OCI-LY3 (cell line): Measurements from ENCODE around the gene PHF3.

Experiments used
- H2AFZ ChIP-seq: fragments of 200-600, 300-600 bp; shearing (Covaris generic); 2 replicates; pipeline ENCODE4 v1.6.0; 2014; ENCODE audit warnings: antibody characterized with exemption, low read depth, low read length
- H3K27ac ChIP-seq: fragments of 200-600, 300-600 bp; sonication (generic); 2 replicates; pipeline ENCODE4 v1.5.1; 2014; ENCODE audit warnings: mild to moderate bottlenecking, low read length, moderate library complexity, mixed read lengths
- H3K27me3 ChIP-seq: fragments of 200-600, 300-600 bp; sonication (generic); 2 replicates; pipeline ENCODE4 v1.6.1; 2014; ENCODE audit warnings: low read depth, low read length, mixed read lengths
- H3K36me3 ChIP-seq: fragments of 200-600, 300-600 bp; sonication (generic); replicated peaks from 2 replicates; pipeline ENCODE3; 2014; ENCODE audit warnings: low read depth, low read length, mixed read lengths
- H3K4me1 ChIP-seq: fragments of 300-600, 200-600 bp; sonication (generic); 2 replicates; pipeline ENCODE4 v1.6.1; 2014; ENCODE audit warnings: low read length, mixed read lengths
- H3K4me2 ChIP-seq: fragments of 200-600, 300-600 bp; sonication (generic); 2 replicates; pipeline ENCODE4 v1.6.1; 2014; ENCODE audit warnings: low read length, mixed read lengths
- H3K4me3 ChIP-seq: fragments of 300-600, 200-600 bp; sonication (generic); 2 replicates; pipeline ENCODE4 v1.5.1; 2014; ENCODE audit warnings: antibody characterized with exemption, mild to moderate bottlenecking, low read length, moderate library complexity
- H3K79me2 ChIP-seq: fragments of 300-600, 200-600 bp; shearing (Covaris generic); 2 replicates; pipeline ENCODE4 v1.6.1; 2014; ENCODE audit warnings: mild to moderate bottlenecking, low read length, mixed read lengths
- H3K9ac ChIP-seq: fragments of 300-600, 200-600 bp; shearing (Covaris generic); 2 replicates; pipeline ENCODE4 v1.6.0; 2014; ENCODE audit warnings: mild to moderate bottlenecking, low read length, moderate library complexity
- H3K9me3 ChIP-seq: fragments of 200-600, 300-600 bp; shearing (Covaris generic); 2 replicates; pipeline ENCODE4 v1.6.1; 2014; ENCODE audit warnings: low read length, mixed read lengths; ENCODE audit not compliant: insufficient read depth
- H4K20me1 ChIP-seq: fragments of 200-600, 300-600 bp; sonication (generic); 2 replicates; pipeline ENCODE4 v1.6.1; 2016; ENCODE audit warnings: low read length, mixed read lengths; ENCODE audit not compliant: insufficient read depth
- EZH2phosphoT487 ChIP-seq: fragments of 200-600 bp; shearing (Covaris generic); IDR thresholded peaks from 2 replicates; pipeline ENCODE4 v1.6.1; 2018; ENCODE audit warnings: antibody characterized with exemption, mixed run types, low read depth
- TF ChIP-seq, protein P1 (sequence below): fragments of 200-600, 300-600 bp; sonication (generic); IDR thresholded peaks from 2 replicates; pipeline ENCODE4 v1.5.1; 2014; ENCODE audit warnings: antibody characterized with exemption, low read length, low read depth

The PHF3 gene

DNA sequence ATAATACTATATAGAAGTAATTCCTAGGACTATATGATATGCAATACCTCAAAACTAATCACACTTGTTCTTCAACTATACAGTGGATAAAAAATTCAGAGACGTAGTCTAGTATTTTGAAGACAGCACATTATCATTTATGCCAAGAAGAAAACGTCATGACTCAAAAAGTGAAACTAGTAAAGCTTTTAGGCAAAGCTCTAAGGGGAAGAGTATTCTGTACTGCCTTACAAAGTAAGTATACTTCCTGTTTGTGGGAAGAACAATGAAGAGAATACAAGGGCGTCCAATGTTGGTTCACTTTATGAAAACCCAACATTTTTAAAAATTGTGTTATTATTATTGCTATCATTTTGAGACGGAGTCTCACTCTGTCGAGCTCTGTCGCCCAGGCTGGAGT, 35.5 kb upstream of the PHF3 start:
- Histone ChIP-seq H3K27ac (no peak overlapping the region), H3K79me2 (no peaks in the 10 kb centered on the region), H3K4me1 (peaks cover 18% of the 10 kb centered on the region), H3K27me3 (no peaks in the 10 kb centered on the region), H3K4me2 (peak overlapping the region; percentile 22; the same call in 1 of the 2 replicates), H3K9me3 (no peaks in the 10 kb centered on the region), H2AFZ (peak overlapping the region; percentile 14; the same call in 1 of the 2 replicates), H3K4me3 (no peak overlapping the region), H4K20me1 (no peaks in the 10 kb centered on the region), H3K9ac (no peak overlapping the region), H3K36me3 (no peaks in the 10 kb centered on the region)
- TF ChIP-seq, protein P1, sequence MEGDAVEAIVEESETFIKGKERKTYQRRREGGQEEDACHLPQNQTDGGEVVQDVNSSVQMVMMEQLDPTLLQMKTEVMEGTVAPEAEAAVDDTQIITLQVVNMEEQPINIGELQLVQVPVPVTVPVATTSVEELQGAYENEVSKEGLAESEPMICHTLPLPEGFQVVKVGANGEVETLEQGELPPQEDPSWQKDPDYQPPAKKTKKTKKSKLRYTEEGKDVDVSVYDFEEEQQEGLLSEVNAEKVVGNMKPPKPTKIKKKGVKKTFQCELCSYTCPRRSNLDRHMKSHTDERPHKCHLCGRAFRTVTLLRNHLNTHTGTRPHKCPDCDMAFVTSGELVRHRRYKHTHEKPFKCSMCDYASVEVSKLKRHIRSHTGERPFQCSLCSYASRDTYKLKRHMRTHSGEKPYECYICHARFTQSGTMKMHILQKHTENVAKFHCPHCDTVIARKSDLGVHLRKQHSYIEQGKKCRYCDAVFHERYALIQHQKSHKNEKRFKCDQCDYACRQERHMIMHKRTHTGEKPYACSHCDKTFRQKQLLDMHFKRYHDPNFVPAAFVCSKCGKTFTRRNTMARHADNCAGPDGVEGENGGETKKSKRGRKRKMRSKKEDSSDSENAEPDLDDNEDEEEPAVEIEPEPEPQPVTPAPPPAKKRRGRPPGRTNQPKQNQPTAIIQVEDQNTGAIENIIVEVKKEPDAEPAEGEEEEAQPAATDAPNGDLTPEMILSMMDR: no peak
- no peak for TF ChIP-seq EZH2phosphoT487

DNA sequence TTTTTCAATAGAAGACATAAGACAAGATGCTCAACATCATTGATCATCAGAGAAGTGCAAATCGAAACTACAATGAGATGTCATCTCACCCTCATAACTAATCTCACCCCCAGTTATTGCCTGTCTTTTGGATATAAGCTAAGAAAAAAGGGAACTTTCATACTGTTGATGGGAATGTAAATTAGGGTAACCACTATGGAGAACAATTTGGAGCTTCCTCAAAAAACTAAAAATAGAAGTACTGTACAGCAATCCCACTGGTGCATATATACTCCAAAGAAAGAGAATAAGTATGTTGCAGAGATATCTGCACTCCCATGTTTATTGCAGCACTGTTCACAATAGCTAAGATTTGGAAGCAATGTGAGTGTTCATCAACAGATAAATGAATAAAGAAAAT, 26.4 kb upstream of the PHF3 start:
- no peak overlapping the region for H3K4me3 ChIP-seq
- 0 out of 2 replicates have a peak, but pooled peaks cover 4% of the 10 kb centered on the region for H3K9me3 ChIP-seq
- H3K9ac ChIP-seq: no peak overlapping the region
- no peaks in the 10 kb centered on the region for H4K20me1 ChIP-seq
- no peak overlapping the region for H3K4me2 ChIP-seq
- H3K4me1 ChIP-seq: peaks cover 8% of the 10 kb centered on the region
- H3K27me3 ChIP-seq: no peaks in the 10 kb centered on the region
- H2AFZ ChIP-seq: no peak overlapping the region
- TF ChIP-seq, protein P1: no peak
- no peak for TF ChIP-seq EZH2phosphoT487
- H3K36me3 ChIP-seq: no peaks in the 10 kb centered on the region
- no peaks in the 10 kb centered on the region for H3K79me2 ChIP-seq
- no peak overlapping the region for H3K27ac ChIP-seq

DNA sequence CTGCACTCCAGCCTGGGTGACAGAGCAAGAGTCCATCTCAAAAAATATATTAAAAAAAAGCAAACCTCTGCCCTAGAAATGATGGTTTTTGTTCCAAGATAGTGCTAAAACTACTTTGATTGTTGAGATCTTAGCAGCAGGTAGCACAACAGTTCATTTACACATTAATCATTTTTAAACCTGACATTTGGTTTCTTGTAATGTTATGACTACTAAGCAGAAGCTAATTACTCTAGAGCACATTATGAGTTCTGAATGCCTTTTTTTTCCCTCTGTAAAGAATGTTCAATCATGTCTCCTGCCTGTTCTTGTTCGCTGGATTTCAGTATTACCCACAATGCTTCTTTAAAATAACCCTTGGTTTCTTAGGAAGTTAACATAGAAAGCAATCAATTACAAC, 24.7 kb upstream of the PHF3 start:
- H3K79me2 ChIP-seq: no peaks in the 10 kb centered on the region
- H3K4me3 ChIP-seq: no peak overlapping the region
- H3K27ac ChIP-seq: no peak overlapping the region
- H3K27me3 ChIP-seq: no peaks in the 10 kb centered on the region
- TF ChIP-seq, protein P1: no peak
- no peak for TF ChIP-seq EZH2phosphoT487
- no peaks in the 10 kb centered on the region for H4K20me1 ChIP-seq
- H2AFZ ChIP-seq: no peak overlapping the region
- no peak overlapping the region for H3K9ac ChIP-seq
- no peaks in the 10 kb centered on the region for H3K36me3 ChIP-seq
- 0 out of 2 replicates have a peak, but pooled peaks cover 4% of the 10 kb centered on the region for H3K9me3 ChIP-seq
- peaks cover 8% of the 10 kb centered on the region for H3K4me1 ChIP-seq
- H3K4me2 ChIP-seq: peak overlapping the region; percentile 21

DNA sequence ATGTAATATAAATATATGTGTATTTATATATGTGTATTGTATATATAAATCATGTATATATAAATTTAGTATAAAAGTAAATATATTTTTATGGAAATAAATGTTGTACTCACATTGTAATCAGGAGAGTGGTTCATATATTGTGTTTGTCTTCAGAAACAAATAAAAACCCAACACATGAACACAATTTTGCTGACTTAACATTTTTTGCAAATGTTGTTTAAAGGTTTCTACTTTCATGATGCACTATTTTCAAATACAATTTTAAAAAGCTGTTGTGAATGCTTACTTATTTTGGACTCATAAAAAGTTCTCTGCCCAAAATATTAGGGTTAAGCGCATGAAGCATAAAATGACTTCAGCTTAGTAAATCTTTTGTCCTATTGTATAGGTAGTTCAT, 24.0 kb upstream of the PHF3 start:
- H3K27me3 ChIP-seq: no peaks in the 10 kb centered on the region
- no peak overlapping the region for H3K27ac ChIP-seq
- no peak overlapping the region for H3K4me2 ChIP-seq
- no peaks in the 10 kb centered on the region for H3K79me2 ChIP-seq
- H3K4me3 ChIP-seq: no peak overlapping the region
- no peak for TF ChIP-seq EZH2phosphoT487
- TF ChIP-seq, protein P1: no peak
- no peaks in the 10 kb centered on the region for H4K20me1 ChIP-seq
- H3K36me3 ChIP-seq: no peaks in the 10 kb centered on the region
- H3K9ac ChIP-seq: no peak overlapping the region
- H3K9me3 ChIP-seq: 0 out of 2 replicates have a peak, but pooled peaks cover 4% of the 10 kb centered on the region
- no peak overlapping the region for H2AFZ ChIP-seq
- H3K4me1 ChIP-seq: peaks cover 8% of the 10 kb centered on the region
